ENCODE data around the gene ANKH.

GRCh38 chr5:14768508-14769365, 102.8 kb downstream of the ANKH start:
- TF ChIP-seq CTCF (IDR thresholded peaks at IDR 0.05; ENCODE audit: low read depth, low read length, poor library complexity, severe bottlenecking) (no peak), EZH2phosphoT487 (IDR thresholded peaks at IDR 0.05; ENCODE audit: borderline replicate concordance, low read length) (no peak)

Data from DOHH2 (cell line).